Right atrium auricular region (tissue), 2 donors: ENCODE measurements around the gene FSIP1. TPM values are rescaled to one million over a fixed set of nuclear protein-coding genes. Genes with fewer than 3 reads are reported as not detected.

ENCODE experiments used
- DNase-seq: peaks from one replicate; pipeline ENCODE4 v3.0.0-alpha.2; 2019; ENCODE audit warnings: low spot score
- H3K27ac ChIP-seq, 2 donors: fragments of 200-600 bp; sonication (generic); 1 replicate in 1 of 2; 2 replicates in 1 of 2; pipeline ENCODE4 v1.5.1; 2016 to 2019
- H3K27me3 ChIP-seq, 2 donors: fragments of 200-600 bp; sonication (generic); one replicate each; pipeline versions ENCODE4 v1.5.1 to v1.6.0; 2017 to 2019
- H3K36me3 ChIP-seq: fragments of 200-600 bp; sonication (generic); one replicate; pipeline ENCODE4 v1.5.1; 2016
- H3K4me1 ChIP-seq, 2 donors: fragments of 200-600 bp; sonication (generic); one replicate each; pipeline versions ENCODE4 v1.5.1 to v1.6.0; 2017 to 2019
- H3K4me3 ChIP-seq, 2 donors: fragments of 200-600 bp; sonication (generic); 1 replicate in 1 of 2; 2 replicates in 1 of 2; pipeline ENCODE4 v1.5.1; 2017 to 2019; ENCODE audit warnings: mild to moderate bottlenecking in 1 of 2, moderate library complexity in 1 of 2
- H3K9me3 ChIP-seq, 2 donors: fragments of 200-600 bp; sonication (generic); one replicate each; pipeline ENCODE4 v1.5.1; 2019
- total RNA-seq, 2 donors: library from RNA; depleted of rRNA; stranded (reverse); fragments of >200 nt; gene quantifications; one replicate each; pipeline ENCODE4 v1.1.0, GENCODE V29; 2016
- TF ChIP-seq, protein P1 (sequence below), 2 donors: fragments of 200-600 bp; sonication (generic); IDR thresholded peaks; one replicate each; pipeline ENCODE4 v1.5.1; 2019; ENCODE audit warnings: antibody characterized with exemption in 2 of 2

The FSIP1 gene
- total RNA-seq, 2 donors from 2014 or later: 0.24 TPM; not detected in 1

DNA sequence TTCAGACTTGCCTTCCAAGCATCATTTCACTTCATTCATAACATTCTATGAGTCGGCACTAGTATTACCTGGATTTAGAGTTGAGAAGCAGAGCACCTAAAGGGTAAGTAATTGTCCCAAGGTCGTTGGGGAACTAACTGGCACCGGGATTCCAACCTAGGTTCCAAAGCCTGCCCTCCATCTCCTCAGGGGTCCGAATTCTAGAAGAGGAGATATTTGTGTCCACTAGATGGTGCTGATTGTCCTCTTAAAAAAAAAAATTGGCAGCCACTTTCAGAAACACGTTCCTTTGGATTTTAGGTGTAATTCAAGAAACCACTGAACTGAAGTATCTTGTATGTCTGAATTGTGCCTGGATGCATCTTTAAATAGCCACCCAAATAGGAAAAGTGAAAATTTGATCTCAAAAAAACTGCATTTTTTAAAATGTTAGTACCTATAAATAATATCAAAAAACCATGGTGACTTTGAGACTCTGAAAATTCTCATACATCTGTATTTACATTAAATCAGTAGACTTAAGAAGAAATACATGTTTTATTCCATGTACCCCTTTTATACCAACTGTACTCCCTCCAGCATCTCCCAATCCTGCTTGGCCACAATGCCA lies 3.9 kb upstream of the FSIP1 start:
- Histone ChIP-seq H3K27ac (no peak overlapping the region), H3K4me1 (peaks cover 0 to 20% of the 10 kb centered on the region in 2 donors), H3K9me3 (no peaks in the 10 kb centered on the region), H3K4me3 (no peak overlapping the region), H3K27me3 (no peaks in the 10 kb centered on the region), H3K36me3 (no peaks in the 10 kb centered on the region)
- DNase-seq: no peak
- TF ChIP-seq, protein P1, sequence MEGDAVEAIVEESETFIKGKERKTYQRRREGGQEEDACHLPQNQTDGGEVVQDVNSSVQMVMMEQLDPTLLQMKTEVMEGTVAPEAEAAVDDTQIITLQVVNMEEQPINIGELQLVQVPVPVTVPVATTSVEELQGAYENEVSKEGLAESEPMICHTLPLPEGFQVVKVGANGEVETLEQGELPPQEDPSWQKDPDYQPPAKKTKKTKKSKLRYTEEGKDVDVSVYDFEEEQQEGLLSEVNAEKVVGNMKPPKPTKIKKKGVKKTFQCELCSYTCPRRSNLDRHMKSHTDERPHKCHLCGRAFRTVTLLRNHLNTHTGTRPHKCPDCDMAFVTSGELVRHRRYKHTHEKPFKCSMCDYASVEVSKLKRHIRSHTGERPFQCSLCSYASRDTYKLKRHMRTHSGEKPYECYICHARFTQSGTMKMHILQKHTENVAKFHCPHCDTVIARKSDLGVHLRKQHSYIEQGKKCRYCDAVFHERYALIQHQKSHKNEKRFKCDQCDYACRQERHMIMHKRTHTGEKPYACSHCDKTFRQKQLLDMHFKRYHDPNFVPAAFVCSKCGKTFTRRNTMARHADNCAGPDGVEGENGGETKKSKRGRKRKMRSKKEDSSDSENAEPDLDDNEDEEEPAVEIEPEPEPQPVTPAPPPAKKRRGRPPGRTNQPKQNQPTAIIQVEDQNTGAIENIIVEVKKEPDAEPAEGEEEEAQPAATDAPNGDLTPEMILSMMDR (IDR thresholded peaks at IDR 0.05): peak; percentile 29 to 75

GRCh38 chr15:39785841-39786240 lies 3.2 kb upstream of the FSIP1 start:
- Histone ChIP-seq H3K27ac (no peak overlapping the region), H3K27me3 (no peaks in the 10 kb centered on the region), H3K36me3 (no peaks in the 10 kb centered on the region), H3K4me3 (no peak overlapping the region), H3K9me3 (no peaks in the 10 kb centered on the region), H3K4me1 (peaks cover 0 to 20% of the 10 kb centered on the region in 2 donors)
- DNase-seq: no peak
- TF ChIP-seq, protein P1 (IDR thresholded peaks at IDR 0.05): no peak

DNA sequence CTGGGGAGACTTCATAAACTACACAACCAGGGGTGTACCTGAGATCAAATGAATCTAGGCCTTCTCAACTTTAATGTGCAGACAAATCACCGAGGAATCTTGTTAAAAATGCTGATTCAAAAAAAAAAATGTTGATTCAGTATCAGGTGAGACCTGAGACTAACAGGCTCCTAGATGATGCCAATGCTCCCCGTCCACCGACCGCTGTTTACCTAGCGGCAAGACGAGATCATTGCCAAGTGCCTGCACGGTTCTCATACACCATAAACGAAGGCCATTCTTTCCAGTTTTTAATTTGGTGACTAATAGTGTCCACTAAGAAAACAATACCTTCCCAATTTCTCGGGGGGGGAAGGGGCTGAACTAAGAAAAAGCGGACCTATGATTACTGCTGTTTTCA lies 2.5 kb upstream of the FSIP1 start:
- H3K27ac ChIP-seq: no peak overlapping the region
- H3K4me1 ChIP-seq: peaks cover 0 to 20% of the 10 kb centered on the region in 2 donors
- H3K9me3 ChIP-seq: no peaks in the 10 kb centered on the region
- DNase-seq: no peak
- TF ChIP-seq, protein P1 (IDR thresholded peaks at IDR 0.05): no peak
- H3K27me3 ChIP-seq: no peaks in the 10 kb centered on the region
- H3K4me3 ChIP-seq: no peak overlapping the region
- H3K36me3 ChIP-seq: no peaks in the 10 kb centered on the region

DNA sequence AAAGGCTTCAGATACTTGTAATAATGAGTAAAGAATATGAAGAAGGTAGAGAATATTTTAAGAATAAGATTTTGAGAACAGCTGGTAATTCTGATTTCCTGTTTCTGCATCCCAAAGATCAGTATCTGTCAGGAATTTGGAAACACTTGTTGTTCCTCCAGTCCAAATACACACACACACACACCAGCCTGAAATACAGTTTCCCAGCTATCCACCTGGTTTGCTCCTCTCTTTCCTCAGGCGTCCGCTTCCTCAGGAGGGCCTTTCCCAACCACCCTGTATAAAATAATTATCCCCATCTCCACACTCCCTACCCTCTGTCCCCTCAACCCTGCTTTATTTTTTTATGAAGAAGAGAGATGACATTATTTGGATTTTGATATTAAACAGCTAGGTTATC lies 2.0 kb upstream of the FSIP1 start:
- no peaks in the 10 kb centered on the region for H3K9me3 ChIP-seq
- no peaks in the 10 kb centered on the region for H3K27me3 ChIP-seq
- no peak overlapping the region for H3K4me3 ChIP-seq
- H3K27ac ChIP-seq: no peak overlapping the region
- DNase-seq: no peak
- no peaks in the 10 kb centered on the region for H3K36me3 ChIP-seq
- H3K4me1 ChIP-seq: peaks cover 0 to 20% of the 10 kb centered on the region in 2 donors
- TF ChIP-seq, protein P1 (IDR thresholded peaks at IDR 0.05): no peak

DNA sequence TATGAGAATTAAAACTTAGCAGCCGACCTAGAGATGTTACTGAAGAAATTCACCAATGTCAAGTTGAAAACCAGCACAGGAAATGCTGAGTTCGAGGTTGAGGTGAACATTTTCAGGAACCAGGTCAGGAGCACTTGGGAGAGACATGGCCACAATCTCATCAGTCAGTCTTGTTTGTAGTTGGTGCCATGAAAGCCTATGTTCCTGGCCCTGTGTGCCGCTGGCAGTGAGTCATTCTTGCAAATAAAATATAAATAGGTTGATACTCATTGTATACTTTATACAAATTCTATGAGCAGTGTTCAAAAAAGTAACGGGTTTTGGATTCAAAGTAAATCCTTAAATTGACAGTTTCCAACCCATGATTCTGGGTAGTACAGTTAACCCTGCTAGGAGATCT lies 1.5 kb upstream of the FSIP1 start:
- TF ChIP-seq, protein P1 (IDR thresholded peaks at IDR 0.05): no peak
- no peaks in the 10 kb centered on the region for H3K27me3 ChIP-seq
- H3K36me3 ChIP-seq: no peaks in the 10 kb centered on the region
- no peak overlapping the region for H3K4me3 ChIP-seq
- no peak for DNase-seq
- peaks cover 0 to 20% of the 10 kb centered on the region in 2 donors for H3K4me1 ChIP-seq
- H3K27ac ChIP-seq: peak overlapping the region in 1 of 2 donors; percentile 83
- H3K9me3 ChIP-seq: no peaks in the 10 kb centered on the region
